B cell (primary cell): ENCODE data around the gene CYFIP1. TPM values are rescaled to one million over a fixed set of nuclear protein-coding genes. Genes with fewer than 3 reads are reported as not detected.

ENCODE experiments used
- ATAC-seq: fragments of 200-7000 bp; cut with Tn5 transposase; one replicate; pipeline ENCODE4 v1.10.0; 2021; ENCODE audit warnings: low read depth, mild to moderate bottlenecking, moderate number of reproducible peaks, moderate library complexity
- CTCF ChIA-PET: fragments of 350-600 bp; sonication (Branson Sonifier 250); formaldehyde crosslinking; loops from one replicate; lab custom pipeline; 2021; ENCODE audit warnings: antibody characterized with exemption, inconsistent platforms; lab: Charles Lee
- POLR2A ChIA-PET: fragments of 350-600 bp; sonication (Branson Sonifier 250); formaldehyde crosslinking; loops from one replicate; lab custom pipeline; 2021; ENCODE audit warnings: antibody characterized with exemption; lab: Charles Lee
- DNase-seq: peaks from one replicate; pipeline ENCODE4 v3.0.0; 2013
- H2AFZ ChIP-seq: 2 replicates; pipeline ENCODE4 v1.6.1; 2012; ENCODE audit warnings: mild to moderate bottlenecking, low read depth, low read length; ENCODE audit not compliant: insufficient read depth, poor library complexity, severe bottlenecking
- H3K27ac ChIP-seq, 2 donors: 1 replicate in 1 of 2; 2 replicates in 1 of 2; pipeline ENCODE4 v1.5.1; 2012 to 2013; ENCODE audit warnings: low read length in 2 of 2, mild to moderate bottlenecking in 2 of 2, moderate library complexity in 1 of 2
- H3K27me3 ChIP-seq, 4 experiments: fragments of 200-600 bp in 1 of 4; sonication (generic) in 1 of 4; replicated peaks in 1 of 4; 1 replicate in 2 of 4; 2 replicates in 2 of 4; pipeline versions ENCODE4 v1.6.1 to v1.7.0; 2013 to 2016; ENCODE audit warnings: low read length in 3 of 4, mild to moderate bottlenecking in 2 of 4, mixed read lengths in 1 of 4, moderate library complexity in 1 of 4; ENCODE audit not compliant: insufficient read depth in 4 of 4, control insufficient read depth in 3 of 4; ENCODE audit errors: control extremely low read depth in 1 of 4
- H3K36me3 ChIP-seq, 2 experiments: replicated peaks in 1 of 2; 1 replicate in 1 of 2; 2 replicates in 1 of 2; pipeline versions ENCODE4 v1.6.1 to v1.7.1; 2013; ENCODE audit warnings: low read length in 1 of 2; ENCODE audit not compliant: insufficient read depth in 2 of 2, control insufficient read depth in 1 of 2; ENCODE audit errors: control extremely low read depth in 1 of 2, extremely low read depth in 1 of 2
- H3K4me1 ChIP-seq, 2 donors: fragments of 200-600 bp in 1 of 2; sonication (generic) in 1 of 2; 1 replicate in 1 of 2; 2 replicates in 1 of 2; pipeline versions ENCODE4 v1.5.1 to v1.6.1; 2013 to 2017; ENCODE audit warnings: low read length in 2 of 2; ENCODE audit not compliant: control insufficient read depth in 2 of 2, insufficient read depth in 2 of 2
- H3K4me2 ChIP-seq: replicated peaks from 2 replicates; pipeline ENCODE3; 2012; ENCODE audit warnings: mild to moderate bottlenecking, low read depth, low read length; ENCODE audit not compliant: poor library complexity, severe bottlenecking
- H3K4me3 ChIP-seq, 5 experiments: fragments of 200-600 bp in 1 of 5; sonication (generic) in 1 of 5; 1 replicate in 3 of 5; 2 replicates in 2 of 5; pipeline versions ENCODE4 v1.5.1 to v1.7.0; 2011 to 2016; ENCODE audit warnings: low read length in 4 of 5, mild to moderate bottlenecking in 4 of 5, low read depth in 2 of 5, control low read depth in 1 of 5, moderate library complexity in 1 of 5; ENCODE audit not compliant: insufficient read depth in 1 of 5; ENCODE audit errors: control extremely low read depth in 1 of 5, extremely low read depth in 1 of 5
- H3K79me2 ChIP-seq: fragments of 200-600 bp; sonication (generic); one replicate; pipeline ENCODE4 v1.6.0; 2016; ENCODE audit warnings: low read length; ENCODE audit not compliant: control insufficient read depth, insufficient read depth
- H3K9ac ChIP-seq: fragments of 200-600 bp; sonication (generic); 2 replicates; pipeline ENCODE4 v1.6.1; 2017; ENCODE audit warnings: mild to moderate bottlenecking, low read length, moderate library complexity
- H3K9me3 ChIP-seq, 3 donors: one replicate each; pipeline versions ENCODE4 v1.6.1 to v1.7.1; 2013; ENCODE audit warnings: low read length in 2 of 3; ENCODE audit not compliant: control insufficient read depth in 2 of 3, insufficient read depth in 1 of 3; ENCODE audit errors: control extremely low read depth in 1 of 3
- H4K20me1 ChIP-seq: 2 replicates; pipeline ENCODE4 v1.6.0; 2012; ENCODE audit warnings: mild to moderate bottlenecking, low read length; ENCODE audit not compliant: insufficient read depth, control insufficient read depth, poor library complexity, severe bottlenecking
- H3K27ac Mint-ChIP-seq: one replicate; pipeline ENCODE4 v1.8.0; 2021; ENCODE audit warnings: mixed read lengths
- H3K27me3 Mint-ChIP-seq: one replicate; pipeline ENCODE4 v1.8.0; 2021; ENCODE audit warnings: mixed read lengths
- H3K4me1 Mint-ChIP-seq: one replicate; pipeline ENCODE4 v1.8.0; 2021; ENCODE audit warnings: mixed read lengths
- H3K4me3 Mint-ChIP-seq: one replicate; pipeline ENCODE4 v1.8.0; 2021; ENCODE audit warnings: mixed read lengths
- H3K9me3 Mint-ChIP-seq: one replicate; pipeline ENCODE4 v1.8.0; 2022; ENCODE audit warnings: mixed read lengths; ENCODE audit not compliant: insufficient read depth
- CTCF ChIP-seq: fragments of 200-600 bp; IDR thresholded peaks from one replicate; pipeline ENCODE4 v1.8.0; 2022; ENCODE audit warnings: antibody characterized with exemption, mild to moderate bottlenecking
- EZH2 ChIP-seq: IDR thresholded peaks from 2 replicates; pipeline ENCODE4 v1.6.1; 2012; ENCODE audit warnings: borderline replicate concordance, low read depth, mild to moderate bottlenecking, moderate library complexity, low read length; ENCODE audit not compliant: insufficient read depth, poor library complexity, severe bottlenecking
- WGBS: methylation state at CpG from one replicate; pipeline ENCODE4 v1.1.5; 2013; ENCODE audit warnings: missing lambda C conversion rate; ENCODE audit not compliant: insufficient coverage; 5-methylcytosine and 5-hydroxymethylcytosine counted together
- intact Hi-C: fragments of 100-400 bp; cut with micrococcal nuclease; formaldehyde crosslinking; loops from one replicate; pipeline ENCODE4 v1.10.0; 2022
- polyA plus RNA-seq: library from polyadenylated mRNA; depleted of rRNA; stranded (reverse); fragments of >200 nt; gene quantifications from 2 replicates; pipeline ENCODE4 v1.2.3, GENCODE V29; 2012
- total RNA-seq, 2 donors: library from RNA; stranded (reverse); fragments of 120-200 nt in 1 of 2; gene quantifications; 1 replicate in 1 of 2; 2 replicates in 1 of 2; pipeline versions ENCODE4 v1.2.3 to v1.2.4, GENCODE V29; 2013 to 2022

CYFIP1 gene
- total and polyA plus RNA-seq, 2 donors (not counting 1 experiment from before 2014, with no cell fraction given) = 6.2 to 13.5 TPM

DNA sequence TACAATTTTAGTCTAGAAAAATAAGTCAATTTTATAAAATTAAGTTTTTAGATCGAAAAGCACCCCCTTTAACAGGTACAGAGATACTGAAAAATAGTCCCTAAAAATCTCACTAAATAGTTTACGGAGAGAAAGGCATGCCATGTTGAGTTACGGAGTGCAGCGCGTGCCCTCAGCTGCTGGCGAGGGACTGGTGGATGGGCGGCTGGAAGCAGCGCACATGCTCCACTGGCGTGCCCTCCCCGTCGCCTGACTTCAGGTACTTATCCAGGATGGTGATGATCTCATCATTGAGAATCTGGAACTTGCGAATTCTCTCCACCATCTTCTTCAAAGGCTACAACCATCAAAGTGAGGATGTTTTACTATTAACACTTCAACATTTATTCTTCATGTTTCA lies 110.3 kb downstream of the CYFIP1 start:
- Histone ChIP-seq H2AFZ (no peak overlapping the region), H4K20me1 (peaks cover 20% of the 10 kb centered on the region), H3K27me3 (no peaks in the 10 kb centered on the region), H3K27ac (no peak overlapping the region), H3K4me2 (no peak overlapping the region), H3K4me1 (no peaks in the 10 kb centered on the region), H3K79me2 (peaks cover 1% of the 10 kb centered on the region), H3K4me3 (no peak overlapping the region), H3K9ac (no peak overlapping the region), H3K36me3 (peaks cover 7 to 29% of the 10 kb centered on the region in 2 experiments), H3K9me3 (no peaks in the 10 kb centered on the region)
- no peak for DNase-seq
- Mint-ChIP-seq H3K9me3 (no peaks in the 10 kb centered on the region), H3K27me3 (no peaks in the 10 kb centered on the region), H3K27ac (no peak overlapping the region), H3K4me1 (no peaks in the 10 kb centered on the region), H3K4me3 (no peak overlapping the region)
- TF ChIP-seq CTCF = no peak
- TF ChIP-seq EZH2 = no peak
- no peak for ATAC-seq
- intact Hi-C loops = no loop called here
- WGBS = over 99% methylated on average over 11 of the region's 12 CpGs
- ChIA-PET CTCF (no interaction called here), POLR2A (interaction anchor here (0.5 kb wide), 1 partner anchor 182 kb away, joined by 3 read pairs; no protein-coding TSS in a partner anchor)

- no peak overlapping the region for H3K27ac Mint-ChIP-seq
- peaks cover 10% of the 10 kb centered on the region for H3K79me2 ChIP-seq
- WGBS = 87% methylated on average over 9 of the region's 9 CpGs
- no peak overlapping the region for H3K9ac ChIP-seq
- ChIA-PET POLR2A (no interaction called here), CTCF (no interaction called here)
- H3K9me3 Mint-ChIP-seq = no peaks in the 10 kb centered on the region
- intact Hi-C loops = no loop called here
- no peak overlapping the region for H3K4me3 ChIP-seq
- no peaks in the 10 kb centered on the region for H3K9me3 ChIP-seq
- H3K27me3 Mint-ChIP-seq = no peaks in the 10 kb centered on the region
- no peaks in the 10 kb centered on the region for H3K27me3 ChIP-seq
- ATAC-seq = no peak
- peaks cover 29% of the 10 kb centered on the region for H4K20me1 ChIP-seq
- no peak overlapping the region for H3K4me3 Mint-ChIP-seq
- no peak overlapping the region for H3K4me2 ChIP-seq
- H3K27ac ChIP-seq = peak overlapping the region in 1 of 2 donors; percentile 10
- no peak overlapping the region for H2AFZ ChIP-seq
- no peaks in the 10 kb centered on the region for H3K4me1 Mint-ChIP-seq
- peaks cover 7 to 35% of the 10 kb centered on the region in 2 experiments for H3K36me3 ChIP-seq
- no peak for TF ChIP-seq EZH2
- no peak for TF ChIP-seq CTCF
- DNase-seq = no peak
- no peaks in the 10 kb centered on the region for H3K4me1 ChIP-seq
These were observed 111.2 kb downstream of the CYFIP1 start for GRCh38 chr15:22868928-22869327.
